Breast epithelium (tissue), 4 donors: ENCODE data around the gene KLF7. TPM values are rescaled to one million over a fixed set of nuclear protein-coding genes. Genes with fewer than 3 reads are reported as not detected.

Experiments used
- DNase-seq, 2 donors: peaks; one replicate each; pipeline ENCODE4 v3.0.0-alpha.2; 2019; ENCODE audit warnings: low spot score in 2 of 2
- H3K27ac ChIP-seq, 2 donors: fragments of 200-600 bp; sonication (generic) in 1 of 2; one replicate each; pipeline ENCODE4 v1.5.1; 2016 to 2019; ENCODE audit warnings: mild to moderate bottlenecking in 1 of 2
- H3K27me3 ChIP-seq, 2 donors: fragments of 200-600 bp; sonication (generic) in 1 of 2; one replicate each; pipeline versions ENCODE4 v1.5.1 to v1.6.0; 2017 to 2019; ENCODE audit warnings: control low read depth in 1 of 2, mild to moderate bottlenecking in 1 of 2
- H3K36me3 ChIP-seq: fragments of 200-600 bp; one replicate; pipeline ENCODE4 v1.5.1; 2019
- H3K4me1 ChIP-seq, 2 donors: fragments of 200-600 bp; sonication (generic); one replicate each; pipeline ENCODE4 v1.5.1; 2016 to 2019; ENCODE audit warnings: control low read depth in 1 of 2
- H3K4me3 ChIP-seq, 3 donors: fragments of 200-600 bp; sonication (generic); 1 replicate in 2 of 3; 2 replicates in 1 of 3; pipeline ENCODE4 v1.5.1; 2016 to 2019; ENCODE audit warnings: mild to moderate bottlenecking in 3 of 3, moderate library complexity in 2 of 3
- H3K9me3 ChIP-seq, 2 donors: fragments of 200-600 bp; sonication (generic) in 1 of 2; one replicate each; pipeline ENCODE4 v1.5.1; 2016 to 2019; ENCODE audit warnings: control low read depth in 1 of 2
- POLR2A ChIP-seq: fragments of 450-650 bp; IDR thresholded peaks from one replicate; pipeline ENCODE4 v1.6.1; 2016; ENCODE audit warnings: antibody characterized with exemption, mild to moderate bottlenecking, moderate library complexity
- POLR2AphosphoS5 ChIP-seq, 3 donors: sonication (generic); formaldehyde crosslinking; IDR thresholded peaks; one replicate each; pipeline ENCODE4 v1.6.1; 2017; ENCODE audit warnings: antibody characterized with exemption in 3 of 3
- intact Hi-C: fragments of 100-400 bp; cut with DNase I; formaldehyde crosslinking; loops from one replicate; pipeline ENCODE4 v1.15.1; 2023; ENCODE audit warnings: low total_unique reads
- total RNA-seq, 3 donors: library from RNA; depleted of rRNA; stranded (reverse); fragments of >200 nt; gene quantifications; one replicate each; pipeline ENCODE4 v1.1.0, GENCODE V29; 2016
- TF ChIP-seq, protein P1 (sequence below), 3 donors: fragments of 450-650 bp; IDR thresholded peaks; one replicate each; pipeline ENCODE4 v1.5.1; 2016 to 2017; ENCODE audit warnings: antibody characterized with exemption in 3 of 3, mild to moderate bottlenecking in 3 of 3, moderate library complexity in 3 of 3

The KLF7 gene
- total RNA-seq, 3 donors from 2014 or later = 21.0 to 40.7 (median 37.3) TPM

DNA sequence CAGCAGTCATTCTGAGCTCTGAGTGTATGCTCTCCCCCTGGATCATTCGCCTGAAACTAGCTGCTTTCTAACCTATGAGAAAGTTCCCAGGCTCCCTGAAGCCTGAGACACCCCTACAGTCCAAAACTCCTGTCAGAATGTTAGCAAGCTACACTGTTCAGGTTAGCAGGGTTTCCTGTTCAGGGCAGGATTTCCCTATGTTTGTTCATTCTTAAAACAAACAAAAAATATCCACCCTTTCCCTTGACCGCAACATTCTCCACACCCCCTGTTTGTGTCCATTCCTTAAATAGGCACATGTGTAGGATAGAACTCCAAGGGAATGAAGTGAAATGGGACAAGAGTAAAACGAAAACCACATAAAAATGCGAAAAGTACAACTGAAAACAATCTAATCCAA is 83.1 kb downstream of the KLF7 start:
- intact Hi-C loops = no loop called here
- DNase-seq = no peak
- no peak overlapping the region for H3K4me3 ChIP-seq
- H3K27me3 ChIP-seq = no peaks in the 10 kb centered on the region
- H3K27ac ChIP-seq = peak overlapping the region in 1 of 2 donors; percentile 28
- no peak for TF ChIP-seq POLR2AphosphoS5 (IDR thresholded peaks at IDR 0.05)
- TF ChIP-seq, protein P1, sequence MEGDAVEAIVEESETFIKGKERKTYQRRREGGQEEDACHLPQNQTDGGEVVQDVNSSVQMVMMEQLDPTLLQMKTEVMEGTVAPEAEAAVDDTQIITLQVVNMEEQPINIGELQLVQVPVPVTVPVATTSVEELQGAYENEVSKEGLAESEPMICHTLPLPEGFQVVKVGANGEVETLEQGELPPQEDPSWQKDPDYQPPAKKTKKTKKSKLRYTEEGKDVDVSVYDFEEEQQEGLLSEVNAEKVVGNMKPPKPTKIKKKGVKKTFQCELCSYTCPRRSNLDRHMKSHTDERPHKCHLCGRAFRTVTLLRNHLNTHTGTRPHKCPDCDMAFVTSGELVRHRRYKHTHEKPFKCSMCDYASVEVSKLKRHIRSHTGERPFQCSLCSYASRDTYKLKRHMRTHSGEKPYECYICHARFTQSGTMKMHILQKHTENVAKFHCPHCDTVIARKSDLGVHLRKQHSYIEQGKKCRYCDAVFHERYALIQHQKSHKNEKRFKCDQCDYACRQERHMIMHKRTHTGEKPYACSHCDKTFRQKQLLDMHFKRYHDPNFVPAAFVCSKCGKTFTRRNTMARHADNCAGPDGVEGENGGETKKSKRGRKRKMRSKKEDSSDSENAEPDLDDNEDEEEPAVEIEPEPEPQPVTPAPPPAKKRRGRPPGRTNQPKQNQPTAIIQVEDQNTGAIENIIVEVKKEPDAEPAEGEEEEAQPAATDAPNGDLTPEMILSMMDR (IDR thresholded peaks at IDR 0.05) = no peak
- TF ChIP-seq POLR2A = no peak
- no peaks in the 10 kb centered on the region for H3K4me1 ChIP-seq
- H3K9me3 ChIP-seq = no peaks in the 10 kb centered on the region
- peaks cover 5% of the 10 kb centered on the region for H3K36me3 ChIP-seq

DNA sequence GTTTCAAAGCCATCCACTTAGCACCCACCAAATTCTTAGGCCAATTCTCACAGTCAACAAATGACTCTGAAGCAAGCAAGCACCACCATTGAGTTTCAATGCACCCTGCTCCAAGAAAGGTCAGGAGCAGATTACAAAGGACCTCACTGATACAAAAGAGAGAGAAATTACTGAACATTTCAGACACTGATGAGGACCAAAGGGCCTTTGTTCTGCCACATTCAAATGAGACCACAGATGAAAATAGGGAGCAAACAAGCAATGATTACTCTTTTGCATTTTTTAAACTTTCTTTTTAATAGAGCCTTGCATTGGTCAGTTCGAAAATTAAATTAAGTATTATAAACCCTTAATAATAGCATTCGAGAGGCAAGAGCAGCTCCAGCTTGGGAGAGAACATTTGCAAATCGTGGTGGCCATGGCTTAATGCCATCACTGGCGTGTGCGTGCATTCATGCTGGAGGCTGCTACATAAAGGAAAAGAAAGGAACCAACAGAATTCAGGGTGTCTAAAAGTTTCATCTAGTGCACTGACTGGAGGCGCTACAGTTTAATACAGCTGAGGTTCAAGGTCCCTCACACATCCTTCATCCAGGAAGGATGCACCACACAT is 87.5 kb downstream of the KLF7 start:
- Histone ChIP-seq H3K9me3 (no peaks in the 10 kb centered on the region), H3K36me3 (peaks cover 5% of the 10 kb centered on the region), H3K27ac (no peak overlapping the region), H3K4me1 (no peaks in the 10 kb centered on the region), H3K27me3 (no peaks in the 10 kb centered on the region), H3K4me3 (no peak overlapping the region)
- DNase-seq = no peak
- intact Hi-C loops = no loop called here
- TF ChIP-seq, protein P1 (IDR thresholded peaks at IDR 0.05) = no peak
- no peak for TF ChIP-seq POLR2AphosphoS5 (IDR thresholded peaks at IDR 0.05)
- TF ChIP-seq POLR2A = no peak

DNA sequence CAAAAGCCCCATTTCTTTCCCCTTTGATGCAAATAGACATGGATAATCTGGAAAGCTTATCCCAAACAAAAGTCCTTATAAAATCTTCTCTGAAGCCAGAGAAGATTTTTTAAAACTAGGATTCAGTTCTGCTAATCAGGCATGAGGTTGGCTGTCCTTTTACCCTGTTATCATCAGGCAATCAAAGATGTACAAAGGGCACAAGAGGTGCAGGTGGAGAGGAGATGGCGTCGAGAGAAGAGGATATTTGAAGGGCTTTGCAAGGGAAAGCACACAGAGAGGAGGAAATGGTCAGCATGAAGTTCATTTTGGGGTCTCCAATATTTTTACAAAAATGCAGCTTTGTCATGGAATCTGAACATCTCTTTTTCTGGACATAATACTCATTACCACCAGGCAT is 88.5 kb downstream of the KLF7 start:
- Histone ChIP-seq H3K4me1 (no peaks in the 10 kb centered on the region), H3K4me3 (no peak overlapping the region), H3K27ac (no peak overlapping the region), H3K9me3 (no peaks in the 10 kb centered on the region), H3K36me3 (peaks cover 3% of the 10 kb centered on the region), H3K27me3 (no peaks in the 10 kb centered on the region)
- intact Hi-C loops = no loop called here
- TF ChIP-seq POLR2A = no peak
- TF ChIP-seq POLR2AphosphoS5 (IDR thresholded peaks at IDR 0.05) = no peak
- TF ChIP-seq, protein P1 (IDR thresholded peaks at IDR 0.05) = no peak
- no peak for DNase-seq

DNA sequence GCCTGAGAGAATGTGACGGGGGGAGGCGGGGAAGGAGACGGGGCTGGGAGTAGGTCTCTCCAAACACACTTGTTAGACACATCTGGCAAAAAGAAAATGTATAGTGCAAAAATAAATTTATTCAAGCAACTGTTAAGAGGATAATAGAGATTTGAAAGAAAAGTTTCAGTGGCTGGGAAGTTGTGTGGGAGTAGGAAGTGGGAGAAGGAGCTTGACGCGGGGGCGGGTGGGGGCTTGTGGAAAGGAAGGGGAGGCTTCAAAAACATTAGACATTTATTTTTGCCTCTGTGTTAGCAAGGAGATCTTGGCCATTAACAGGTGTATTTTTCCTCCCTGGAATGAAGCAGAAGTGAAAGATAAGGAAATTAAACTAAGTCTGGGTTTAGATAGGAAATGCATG is 90.3 kb downstream of the KLF7 start:
- intact Hi-C loops = no loop called here
- no peak for DNase-seq
- H3K4me1 ChIP-seq = no peaks in the 10 kb centered on the region
- no peak overlapping the region for H3K4me3 ChIP-seq
- no peak overlapping the region for H3K27ac ChIP-seq
- TF ChIP-seq, protein P1 (IDR thresholded peaks at IDR 0.05) = no peak
- no peak for TF ChIP-seq POLR2AphosphoS5 (IDR thresholded peaks at IDR 0.05)
- no peak for TF ChIP-seq POLR2A
- H3K27me3 ChIP-seq = no peaks in the 10 kb centered on the region
- no peaks in the 10 kb centered on the region for H3K9me3 ChIP-seq
- no peaks in the 10 kb centered on the region for H3K36me3 ChIP-seq

DNA sequence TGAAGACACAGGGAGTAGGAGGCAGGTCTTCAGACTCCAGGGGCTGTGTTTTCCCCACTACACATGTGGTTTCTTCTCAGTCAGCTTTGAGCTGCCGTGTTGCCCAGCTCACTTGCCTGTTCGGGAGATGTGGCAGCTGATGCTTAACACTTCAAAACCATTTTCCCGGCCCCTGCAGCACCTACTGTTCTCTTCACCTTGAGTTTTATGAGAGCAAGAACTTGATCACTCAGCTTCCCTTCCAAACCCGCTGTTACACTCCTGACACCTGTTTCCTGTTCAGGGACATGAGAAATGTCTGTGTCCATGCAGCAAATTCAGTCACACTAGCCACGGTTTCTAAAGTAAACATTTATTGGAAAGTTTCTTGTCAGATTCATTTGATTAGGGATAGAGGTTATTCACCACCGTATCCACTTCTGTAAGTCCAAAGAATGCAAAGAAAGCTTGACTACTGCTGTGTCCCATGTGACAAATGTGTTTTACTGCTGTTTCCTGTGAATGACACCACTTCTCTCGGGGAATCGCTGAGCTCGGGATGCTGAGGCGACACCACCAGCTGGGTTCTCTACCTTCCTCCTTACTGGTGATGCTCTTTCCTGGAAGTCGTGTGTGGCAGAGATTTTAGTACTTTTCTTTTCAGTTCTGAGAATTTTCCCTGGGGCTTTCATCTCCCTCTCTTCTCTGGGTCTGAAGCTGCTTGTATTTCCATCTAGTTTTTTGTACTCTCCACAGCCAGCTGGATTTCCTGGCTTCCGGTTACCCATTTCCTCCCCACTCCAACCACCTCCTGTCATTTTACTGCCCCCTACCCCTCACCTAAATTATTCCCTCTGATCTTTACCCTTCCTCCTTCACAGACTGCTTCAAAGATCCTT is 91.7 kb downstream of the KLF7 start:
- TF ChIP-seq POLR2AphosphoS5 (IDR thresholded peaks at IDR 0.05) = peak in 1 of 3 donors; percentile 5
- no peak for TF ChIP-seq POLR2A
- TF ChIP-seq, protein P1 (IDR thresholded peaks at IDR 0.05) = no peak
- intact Hi-C loops = no loop called here
- DNase-seq = no peak
- Histone ChIP-seq H3K36me3 (no peaks in the 10 kb centered on the region), H3K4me3 (no peak overlapping the region), H3K9me3 (no peaks in the 10 kb centered on the region), H3K27ac (peak overlapping the region in 1 of 2 donors; percentile 36), H3K4me1 (no peaks in the 10 kb centered on the region), H3K27me3 (no peaks in the 10 kb centered on the region)
